Stimulated activated CD4-positive, alpha-beta T cell treated with anti-CD3 and anti-CD28 coated beads, Interleukin-1b, Interleukin-23, amount 100 ng/mL, for 48 hours (primary cell): ENCODE measurements around the gene NFATC1.
A peak's percentile ranks its signal among the peaks of the same experiment; 100 is the strongest.

Experiments
- DNase-seq: peaks from one replicate; pipeline ENCODE4 v3.0.0-alpha.2; 2020

The NFATC1 gene

GRCh38 chr18:79405781-79406575 is 10.2 kb downstream of the NFATC1 start:
- peak; percentile 93 for DNase-seq

DNA sequence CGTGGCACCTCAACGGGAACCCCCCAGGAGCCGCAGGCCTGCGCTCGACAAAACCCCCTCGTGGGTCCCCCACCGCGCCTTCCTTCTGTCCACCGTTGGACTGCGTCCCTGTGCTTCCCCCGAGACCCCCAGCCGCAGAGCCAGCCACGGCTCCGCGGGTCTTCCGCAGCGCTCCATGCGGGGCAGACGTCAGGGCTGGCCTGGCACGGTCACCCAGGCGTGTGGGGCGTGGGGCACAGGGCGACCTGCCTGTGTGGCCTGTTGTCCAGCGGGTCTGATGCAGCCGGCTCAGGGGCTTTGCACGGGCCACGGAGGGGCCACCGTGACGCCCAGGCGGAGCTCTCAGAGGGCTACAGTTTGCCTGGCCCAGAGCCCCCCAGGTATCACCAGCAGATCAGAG is 11.0 kb downstream of the NFATC1 start:
- no peak for DNase-seq

DNA sequence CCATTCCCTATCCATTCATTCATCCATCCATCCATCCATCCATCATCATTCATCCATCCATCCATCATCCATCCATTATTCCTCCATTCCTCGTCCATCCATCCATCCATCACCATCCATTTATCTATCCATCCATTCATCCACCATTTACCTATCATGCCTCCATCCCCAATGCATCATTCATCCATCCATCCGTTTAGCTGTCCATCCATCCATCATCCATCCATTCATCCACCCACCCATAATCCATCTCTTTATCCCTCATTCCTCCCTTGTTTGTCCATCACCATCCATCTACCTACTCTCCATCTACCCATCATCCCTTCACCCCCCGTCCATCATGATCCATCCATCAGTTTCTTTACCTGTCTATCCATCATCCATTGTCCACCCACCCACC is 13.6 kb downstream of the NFATC1 start:
- DNase-seq, result no peak

DNA sequence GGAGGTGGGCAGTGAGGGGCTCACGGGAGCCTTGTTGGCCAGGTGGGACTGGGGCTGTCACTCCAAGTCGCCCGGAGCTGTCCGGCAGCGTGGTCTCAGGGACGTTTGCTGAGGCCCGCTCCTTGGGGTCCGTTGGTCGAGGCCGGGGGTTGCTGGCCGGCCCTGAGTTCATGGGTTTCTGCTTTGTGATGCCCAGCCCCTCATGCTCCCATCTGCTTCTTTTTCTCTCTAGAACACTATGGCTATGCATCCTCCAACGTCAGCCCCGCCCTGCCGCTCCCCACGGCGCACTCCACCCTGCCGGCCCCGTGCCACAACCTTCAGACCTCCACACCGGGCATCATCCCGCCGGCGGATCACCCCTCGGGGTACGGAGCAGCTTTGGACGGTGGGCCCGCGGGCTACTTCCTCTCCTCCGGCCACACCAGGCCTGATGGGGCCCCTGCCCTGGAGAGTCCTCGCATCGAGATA is 14.5 kb downstream of the NFATC1 start:
- DNase-seq, result no peak

DNA sequence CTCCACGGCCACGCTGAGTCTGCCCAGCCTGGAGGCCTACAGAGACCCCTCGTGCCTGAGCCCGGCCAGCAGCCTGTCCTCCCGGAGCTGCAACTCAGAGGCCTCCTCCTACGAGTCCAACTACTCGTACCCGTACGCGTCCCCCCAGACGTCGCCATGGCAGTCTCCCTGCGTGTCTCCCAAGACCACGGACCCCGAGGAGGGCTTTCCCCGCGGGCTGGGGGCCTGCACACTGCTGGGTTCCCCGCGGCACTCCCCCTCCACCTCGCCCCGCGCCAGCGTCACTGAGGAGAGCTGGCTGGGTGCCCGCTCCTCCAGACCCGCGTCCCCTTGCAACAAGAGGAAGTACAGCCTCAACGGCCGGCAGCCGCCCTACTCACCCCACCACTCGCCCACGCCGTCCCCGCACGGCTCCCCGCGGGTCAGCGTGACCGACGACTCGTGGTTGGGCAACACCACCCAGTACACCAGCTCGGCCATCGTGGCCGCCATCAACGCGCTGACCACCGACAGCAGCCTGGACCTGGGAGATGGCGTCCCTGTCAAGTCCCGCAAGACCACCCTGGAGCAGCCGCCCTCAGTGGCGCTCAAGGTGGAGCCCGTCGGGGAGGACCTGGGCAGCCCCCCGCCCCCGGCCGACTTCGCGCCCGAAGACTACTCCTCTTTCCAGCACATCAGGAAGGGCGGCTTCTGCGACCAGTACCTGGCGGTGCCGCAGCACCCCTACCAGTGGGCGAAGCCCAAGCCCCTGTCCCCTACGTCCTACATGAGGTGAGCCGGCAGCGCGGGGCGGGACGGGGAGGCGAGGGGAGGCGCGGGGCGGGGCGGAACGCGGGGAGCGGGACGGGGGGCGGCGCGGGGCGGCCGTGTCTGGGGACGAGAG is 15.2 kb downstream of the NFATC1 start:
- no peak for DNase-seq

DNA sequence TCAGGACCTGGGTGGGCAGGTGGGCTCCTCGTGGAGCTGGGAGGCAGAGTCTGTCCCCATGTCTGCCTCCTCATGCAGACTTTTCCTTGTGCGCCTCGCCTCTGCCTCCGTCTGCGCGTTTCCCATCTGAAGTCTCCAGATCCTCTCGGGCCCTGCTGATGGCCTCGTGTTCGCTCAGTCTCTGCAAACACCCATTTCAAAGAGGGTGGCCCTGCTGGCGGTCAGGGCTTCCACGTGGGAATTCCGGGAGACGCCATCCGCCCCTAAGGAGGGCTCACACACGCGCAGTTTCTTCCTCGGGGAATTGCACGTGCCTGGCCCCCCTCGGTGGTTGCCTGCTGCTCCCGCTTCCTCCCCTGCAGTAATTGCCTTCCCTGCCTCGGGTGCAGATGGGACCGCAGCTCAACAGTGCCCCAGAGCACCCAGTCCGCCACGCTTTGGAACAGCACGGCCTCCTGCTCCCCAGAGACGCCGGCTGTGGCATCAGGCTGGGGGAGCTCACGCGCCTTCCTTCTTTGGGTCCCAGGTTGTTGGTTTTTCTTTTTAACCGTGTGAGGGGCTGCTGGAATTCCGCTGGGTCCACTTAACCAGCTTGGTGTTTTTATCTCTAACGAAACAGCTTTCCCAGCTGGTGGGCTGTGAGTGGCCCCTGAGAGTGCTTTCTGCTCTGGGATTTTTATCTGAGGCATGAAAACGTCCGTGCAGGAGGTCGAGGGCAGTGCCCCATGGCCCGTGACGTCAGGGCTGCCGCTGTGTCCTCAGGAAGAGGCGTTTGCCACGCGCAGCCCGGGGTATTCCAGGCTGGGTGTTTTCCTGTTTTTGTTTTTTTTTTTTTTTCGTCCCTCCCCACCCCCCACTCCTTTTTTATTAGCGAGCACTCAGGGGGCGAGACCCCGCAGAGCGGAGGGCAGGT is 16.1 kb downstream of the NFATC1 start:
- no peak for DNase-seq

DNA sequence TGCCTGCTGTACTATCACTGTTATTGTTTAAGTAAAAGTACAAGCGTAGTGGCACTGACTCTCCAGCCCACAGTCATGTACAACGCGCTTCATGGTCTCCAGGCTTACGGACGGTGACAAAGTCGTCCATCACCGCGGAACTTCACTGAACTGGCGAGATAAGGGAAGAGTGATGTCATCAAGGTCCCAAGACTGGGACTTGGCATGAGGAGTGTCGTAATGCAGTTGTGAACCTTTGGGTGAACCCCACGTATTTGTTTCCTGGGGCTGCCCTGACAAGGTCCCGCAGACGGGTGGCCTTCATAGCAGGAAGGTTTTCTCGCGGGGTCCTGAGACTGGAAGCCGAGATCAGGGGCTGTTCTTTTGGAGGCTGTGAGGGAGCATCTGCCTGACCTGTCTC is 17.3 kb downstream of the NFATC1 start:
- DNase-seq, result no peak

DNA sequence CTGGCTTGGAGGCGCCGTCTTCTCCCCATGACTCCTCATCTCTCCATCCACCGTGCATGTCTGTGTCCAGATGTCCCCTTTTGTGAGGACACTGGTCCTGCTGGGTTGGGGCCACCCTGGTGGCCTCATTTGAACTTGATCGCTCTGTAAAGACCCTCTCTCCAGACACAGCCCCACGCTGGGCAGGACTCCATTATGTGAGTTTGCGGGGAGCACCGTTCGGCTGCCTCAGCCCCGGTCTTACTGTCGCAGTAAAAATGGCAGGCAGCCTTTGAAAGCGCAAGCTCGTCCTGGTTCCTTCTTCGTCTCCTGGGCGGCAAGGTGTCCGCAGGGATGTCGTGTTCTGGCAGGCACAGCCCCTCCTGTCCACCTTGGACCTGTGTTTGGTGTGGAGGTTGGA is 17.7 kb downstream of the NFATC1 start:
- no peak for DNase-seq

DNA sequence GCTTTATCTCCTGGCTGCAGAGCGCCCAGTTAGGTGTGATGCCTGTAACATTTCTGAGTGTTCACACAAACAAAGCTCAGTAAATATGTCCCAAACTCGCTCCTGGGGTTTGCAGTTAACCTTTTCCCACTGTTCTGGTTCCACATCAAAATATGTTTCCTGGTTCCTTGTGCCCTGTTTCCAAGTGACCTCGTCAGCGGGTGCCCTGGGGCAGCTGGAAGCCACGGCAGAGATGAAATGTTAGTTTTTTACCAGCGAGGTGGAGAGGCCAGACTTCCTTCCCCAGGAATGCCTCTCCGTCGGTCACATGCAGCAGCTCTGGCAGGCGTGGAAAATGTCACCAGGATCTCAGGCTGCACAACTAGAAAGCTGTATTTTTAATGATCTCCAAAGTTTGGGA is 18.2 kb downstream of the NFATC1 start:
- DNase-seq, result no peak

DNA sequence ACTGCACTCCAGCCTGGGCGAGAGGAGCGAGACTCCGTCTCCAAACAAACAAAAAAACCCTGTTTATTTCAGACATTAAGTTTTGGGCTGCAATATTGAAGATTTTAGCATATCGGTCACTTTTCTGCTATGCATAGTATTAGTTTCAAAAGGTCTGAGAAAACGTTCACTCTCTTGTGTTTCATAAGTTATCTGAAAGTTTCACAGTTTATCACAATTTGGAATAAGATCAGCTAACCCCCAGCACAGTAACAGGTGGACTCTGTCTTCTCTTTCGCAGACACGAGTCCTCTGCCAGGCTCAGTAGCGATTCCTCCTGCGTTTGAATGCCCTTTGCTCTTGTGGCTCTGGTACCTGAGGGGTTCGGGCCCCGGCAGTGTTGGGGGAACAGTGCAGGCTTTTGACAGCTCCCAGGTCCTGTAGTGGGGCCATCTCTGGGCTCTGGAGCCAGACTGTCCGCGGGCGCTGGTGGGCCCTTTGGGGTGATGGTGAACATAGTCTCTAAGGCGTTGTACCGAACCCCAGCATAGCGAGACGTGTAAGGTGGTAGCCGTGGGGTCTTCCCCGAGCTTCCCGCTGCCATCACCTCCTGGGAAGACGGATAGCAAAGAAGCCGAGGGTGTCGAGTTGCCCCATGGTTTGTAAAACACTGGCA is 20.4 kb downstream of the NFATC1 start:
- no peak for DNase-seq

GRCh38 chr18:79416677-79417052 is 20.9 kb downstream of the NFATC1 start:
- no peak for DNase-seq

GRCh38 chr18:79418236-79418635 is 22.5 kb downstream of the NFATC1 start:
- DNase-seq, result no peak

- DNase-seq, result no peak
Measured at GRCh38 chr18:79418642-79419041, 22.9 kb downstream of the NFATC1 start.

- peak; percentile 20 for DNase-seq
Measured at GRCh38 chr18:79420033-79420745, 24.5 kb downstream of the NFATC1 start.

DNA sequence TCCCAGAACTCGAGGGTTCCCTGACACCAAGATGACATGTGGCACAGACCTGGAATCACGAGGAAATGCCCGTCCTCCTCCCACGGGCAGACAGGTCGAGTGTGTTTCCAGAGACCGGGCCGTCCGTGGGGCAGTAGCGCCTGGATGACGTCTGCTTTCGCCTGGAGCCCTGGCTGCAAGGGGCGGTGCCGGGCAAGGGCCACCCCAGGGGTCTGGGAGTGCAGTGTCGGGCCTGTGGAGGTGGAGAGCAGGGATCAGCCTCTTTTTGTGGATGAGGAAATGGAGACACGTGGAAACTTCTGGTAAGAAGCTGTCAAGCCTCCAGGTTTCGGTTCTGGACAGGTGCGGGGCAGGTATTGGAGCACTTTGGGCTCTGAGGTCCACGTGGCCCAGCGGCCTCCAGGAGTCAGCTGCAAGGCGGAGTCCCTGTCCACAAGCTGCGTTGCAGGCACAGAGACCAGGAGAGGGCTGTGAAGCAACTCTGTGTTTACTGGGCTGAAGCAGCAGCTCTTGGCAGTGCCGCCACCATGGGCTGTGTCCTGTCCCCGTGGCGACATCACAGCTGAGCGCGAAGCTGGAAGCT is 25.6 kb downstream of the NFATC1 start:
- DNase-seq, result no peak

- no peak for DNase-seq
Measured at GRCh38 chr18:79422022-79422782, 26.5 kb downstream of the NFATC1 start.

GRCh38 chr18:79422783-79423165 is 27.0 kb downstream of the NFATC1 start:
- no peak for DNase-seq

- no peak for DNase-seq
Measured at GRCh38 chr18:79423211-79424007, 27.7 kb downstream of the NFATC1 start.

DNA sequence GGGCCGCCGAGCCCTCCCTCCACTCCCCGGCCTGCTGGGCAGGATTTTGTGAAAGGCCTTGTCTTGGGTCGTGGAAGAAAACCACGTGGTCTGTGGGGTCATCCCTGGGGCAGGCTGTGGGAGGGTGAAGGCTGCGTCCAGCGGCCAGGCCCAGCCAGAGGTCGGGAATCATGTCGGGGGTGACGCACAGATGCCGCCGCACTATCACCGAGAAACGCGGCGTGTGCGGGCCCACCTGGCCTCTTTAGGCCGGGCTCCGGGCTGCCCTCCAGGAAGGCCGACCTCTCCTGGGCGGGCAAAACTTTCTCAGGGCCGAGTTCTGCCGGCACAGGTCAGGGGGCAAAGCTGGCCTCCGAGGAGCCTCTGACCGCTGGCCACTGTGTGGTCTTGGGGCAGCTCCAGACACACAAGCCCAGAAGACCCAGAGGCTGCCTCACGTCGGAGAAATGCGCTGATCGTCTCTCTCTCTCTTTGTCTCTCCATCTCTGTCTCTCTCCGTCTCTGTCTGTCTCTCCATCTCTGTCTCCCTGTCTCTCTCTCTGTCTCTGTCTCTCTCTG is 28.4 kb downstream of the NFATC1 start:
- no peak for DNase-seq
